Naive B cell (primary cell): ENCODE data around the gene DCAF12. TPM values are rescaled to one million over a fixed set of nuclear protein-coding genes. Genes with fewer than 3 reads are reported as not detected.

ENCODE experiments used
- ATAC-seq, 2 donors: fragments of 150-1000 bp; cut with Tn5 transposase; 2 replicates each; pipeline ENCODE4 v1.10.0; 2021; ENCODE audit warnings: low read depth in 2 of 2, mild to moderate bottlenecking in 2 of 2, moderate library complexity in 2 of 2
- DNase-seq: peaks from one replicate; pipeline ENCODE4 v3.0.0; 2022
- H3K27ac Mint-ChIP-seq, 6 donors: one replicate each; pipeline ENCODE4 v1.8.0; 2020 to 2022; ENCODE audit warnings: mild to moderate bottlenecking in 6 of 6, mixed read lengths in 6 of 6, moderate library complexity in 5 of 6, inconsistent platforms in 2 of 6
- H3K27me3 Mint-ChIP-seq, 3 donors: one replicate each; pipeline ENCODE4 v1.8.0; 2021 to 2022; ENCODE audit warnings: mixed read lengths in 3 of 3, mild to moderate bottlenecking in 1 of 3
- H3K36me3 Mint-ChIP-seq, 2 donors: one replicate each; pipeline ENCODE4 v1.8.0; 2020 to 2022; ENCODE audit warnings: mixed read lengths in 2 of 2, inconsistent platforms in 1 of 2, mild to moderate bottlenecking in 1 of 2
- H3K4me1 Mint-ChIP-seq, 3 donors: one replicate each; pipeline ENCODE4 v1.8.0; 2020 to 2022; ENCODE audit warnings: mixed read lengths in 3 of 3, inconsistent platforms in 1 of 3, mild to moderate bottlenecking in 1 of 3, moderate library complexity in 1 of 3
- H3K4me3 Mint-ChIP-seq, 8 donors: one replicate each; pipeline ENCODE4 v1.8.0; 2020 to 2022; ENCODE audit warnings: mild to moderate bottlenecking in 8 of 8, mixed read lengths in 8 of 8, moderate library complexity in 8 of 8, inconsistent platforms in 2 of 8
- H3K9me3 Mint-ChIP-seq, 7 donors: one replicate each; pipeline ENCODE4 v1.8.0; 2020 to 2022; ENCODE audit warnings: mixed read lengths in 7 of 7, mild to moderate bottlenecking in 5 of 7, inconsistent platforms in 2 of 7, moderate library complexity in 1 of 7
- polyA plus RNA-seq, 6 donors: library from polyadenylated mRNA; unstranded; fragments of 300-500 nt; fragmentation: Illumina TruSeq; gene quantifications; one replicate each; pipeline ENCODE4 v1.2.3, GENCODE V29; 2021; ENCODE audit warnings: low read depth in 6 of 6

DCAF12 gene
- polyA plus RNA-seq, 6 donors from 2014 or later, result 0.39 to 1.1 (median 0.93) TPM; not detected in 1

DNA sequence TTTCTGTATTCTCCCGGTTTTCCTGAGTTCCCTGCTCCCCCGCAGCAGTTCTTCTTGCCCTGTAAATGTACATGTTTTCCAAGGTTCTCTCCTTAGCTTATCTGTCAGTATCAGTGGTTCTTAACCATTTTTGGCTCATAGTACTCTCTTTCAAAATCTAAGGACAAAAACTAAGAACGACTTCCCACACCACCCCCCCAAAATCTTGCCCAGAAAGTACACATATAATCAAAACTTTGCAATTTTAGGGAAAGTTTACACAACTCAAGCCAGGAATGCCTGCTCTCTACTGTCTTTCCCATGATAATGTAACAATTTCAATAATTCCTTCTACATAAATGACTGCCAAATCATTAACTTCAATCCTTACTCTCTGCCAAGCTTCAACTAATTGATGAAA lies 4.5 kb downstream of the DCAF12 start:
- Mint-ChIP-seq H3K36me3 (no peaks in the 10 kb centered on the region), H3K4me1 (peaks cover 37 to 56% (median 45%) of the 10 kb centered on the region in 3 donors), H3K4me3 (no peak overlapping the region), H3K27ac (peak overlapping the region in 1 of 6 donors; percentile 14), H3K9me3 (peaks cover 0 to 10% (median 0%) of the 10 kb centered on the region in 7 donors), H3K27me3 (peaks cover 57 to 78% (median 59%) of the 10 kb centered on the region in 3 donors)
- no peak for ATAC-seq
- DNase-seq, result no peak

DNA sequence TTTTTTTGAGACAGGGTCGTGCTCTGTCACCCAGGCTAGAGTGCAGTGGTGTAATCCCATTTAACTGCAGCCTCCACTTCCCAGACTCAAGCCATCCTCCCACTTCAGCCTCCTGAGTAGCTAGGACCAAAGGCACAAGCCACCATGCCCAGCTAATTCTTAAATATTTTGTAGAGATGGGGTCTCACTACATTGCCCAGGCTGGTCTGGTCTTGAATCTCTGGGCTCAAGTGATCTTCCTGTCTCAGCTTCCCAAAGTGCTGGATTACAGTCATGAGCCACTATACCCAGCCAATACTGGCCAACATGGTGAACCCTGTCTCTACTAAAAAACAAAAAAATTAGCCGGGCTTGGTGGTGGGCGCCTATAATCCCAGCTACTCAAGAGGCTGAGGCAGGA lies 6.8 kb downstream of the DCAF12 start:
- Mint-ChIP-seq H3K27ac (no peak overlapping the region), H3K4me1 (peaks cover 22 to 39% (median 26%) of the 10 kb centered on the region in 3 donors), H3K9me3 (peaks cover 0 to 4% (median 0%) of the 10 kb centered on the region in 7 donors), H3K4me3 (no peak overlapping the region), H3K36me3 (no peaks in the 10 kb centered on the region), H3K27me3 (peaks cover 42 to 71% (median 56%) of the 10 kb centered on the region in 3 donors)
- DNase-seq (no peak), ATAC-seq (no peak)

DNA sequence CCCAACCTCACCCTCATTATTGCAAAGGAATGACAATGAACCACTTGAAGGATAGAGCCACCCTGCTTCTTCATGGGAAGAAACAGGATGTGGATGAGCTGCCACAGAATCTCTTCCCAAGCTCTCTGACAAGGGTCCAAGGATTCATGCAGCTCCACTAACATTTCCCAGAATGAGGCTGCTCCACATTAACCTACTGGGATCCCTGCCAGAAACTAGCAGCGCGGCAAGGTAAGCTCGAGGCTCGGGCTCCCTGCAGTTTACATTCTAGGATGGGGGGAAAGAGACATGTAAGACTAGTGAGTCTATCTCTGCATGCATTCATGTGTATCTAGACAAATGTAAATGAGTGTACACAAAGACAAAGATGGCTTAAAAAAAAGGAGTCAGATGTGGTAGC lies 12.1 kb downstream of the DCAF12 start:
- Mint-ChIP-seq H3K4me3 (no peak overlapping the region), H3K36me3 (no peaks in the 10 kb centered on the region), H3K9me3 (peaks cover 0 to 8% (median 0%) of the 10 kb centered on the region in 7 donors), H3K27me3 (peaks cover 51 to 81% (median 64%) of the 10 kb centered on the region in 3 donors), H3K4me1 (peaks cover 4 to 8% (median 6%) of the 10 kb centered on the region in 3 donors), H3K27ac (peak overlapping the region in 1 of 6 donors; percentile 42)
- DNase-seq (no peak), ATAC-seq (no peak)

DNA sequence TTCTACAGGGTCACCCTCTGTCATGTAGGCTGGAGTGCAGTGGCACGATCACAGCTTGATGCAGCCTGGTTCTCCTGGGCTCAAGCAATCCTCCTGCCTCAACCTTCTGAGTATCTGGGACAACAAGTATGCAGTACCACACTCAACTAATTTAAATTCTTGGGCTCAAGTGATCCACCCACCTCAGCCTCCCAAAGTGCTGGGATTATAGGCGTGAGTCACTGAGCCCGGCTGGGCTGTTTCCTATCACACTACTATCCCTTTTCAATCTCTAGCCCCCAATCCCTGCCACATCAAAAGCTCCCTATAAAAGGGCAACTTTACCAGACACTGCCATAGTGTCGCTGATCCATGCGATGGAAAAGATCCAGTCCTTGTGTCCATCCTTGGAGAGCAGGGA lies 20.4 kb downstream of the DCAF12 start:
- Mint-ChIP-seq H3K4me3 (no peak overlapping the region), H3K9me3 (no peaks in the 10 kb centered on the region), H3K27ac (no peak overlapping the region), H3K36me3 (no peaks in the 10 kb centered on the region), H3K4me1 (no peaks in the 10 kb centered on the region), H3K27me3 (peaks cover 58 to 86% (median 59%) of the 10 kb centered on the region in 3 donors)
- ATAC-seq (no peak), DNase-seq (no peak)

DNA sequence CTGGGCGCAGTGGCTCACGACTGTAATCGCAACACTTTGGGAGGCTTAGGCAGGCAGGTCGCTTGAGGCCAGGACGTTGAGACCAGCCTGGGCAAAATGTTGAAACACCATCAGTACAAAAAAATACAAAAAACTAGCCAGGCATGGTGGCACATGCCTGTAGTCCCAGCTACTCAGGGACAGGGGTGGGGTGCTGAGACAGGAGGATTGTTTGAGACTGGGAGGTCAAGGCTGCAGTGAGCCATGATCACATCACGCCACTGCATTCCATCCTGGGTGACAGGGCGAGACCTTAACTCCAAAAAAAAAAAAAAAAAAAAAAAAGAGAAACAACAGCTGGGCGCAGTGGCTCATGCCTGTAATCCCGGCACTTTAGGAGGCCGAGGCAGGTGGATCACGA lies 23.7 kb downstream of the DCAF12 start:
- DNase-seq (no peak), ATAC-seq (no peak)
- no peak overlapping the region for H3K4me3 Mint-ChIP-seq
- H3K4me1 Mint-ChIP-seq, result peaks cover 5 to 7% (median 5%) of the 10 kb centered on the region in 3 donors
- no peaks in the 10 kb centered on the region for H3K36me3 Mint-ChIP-seq
- no peak overlapping the region for H3K27ac Mint-ChIP-seq
- H3K27me3 Mint-ChIP-seq, result peaks cover 35 to 68% (median 40%) of the 10 kb centered on the region in 3 donors
- H3K9me3 Mint-ChIP-seq, result no peaks in the 10 kb centered on the region

DNA sequence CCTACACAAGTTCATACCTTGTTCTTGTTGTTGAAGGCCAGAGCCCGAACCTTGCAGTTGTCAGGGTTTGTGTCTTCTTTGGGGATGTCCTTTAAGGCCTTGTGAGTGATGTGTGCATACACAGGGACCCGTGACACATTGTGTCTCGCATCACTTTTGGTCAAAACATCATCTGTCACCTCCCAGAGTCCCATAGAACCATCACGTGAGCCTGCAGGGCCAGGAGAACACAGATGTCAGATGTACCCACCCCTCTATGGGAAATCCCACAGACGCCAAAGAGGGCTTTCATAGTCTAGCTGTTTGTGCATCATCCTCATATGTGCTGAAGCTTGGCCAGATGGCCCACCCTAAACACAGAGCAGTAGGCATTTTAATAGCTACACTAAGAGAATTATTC lies 28.2 kb downstream of the DCAF12 start:
- Mint-ChIP-seq H3K4me1 (peaks cover 6 to 13% (median 11%) of the 10 kb centered on the region in 3 donors), H3K27me3 (peaks cover 14 to 61% (median 34%) of the 10 kb centered on the region in 3 donors), H3K27ac (peak overlapping the region in 1 of 6 donors; percentile 95), H3K4me3 (no peak overlapping the region), H3K36me3 (no peaks in the 10 kb centered on the region), H3K9me3 (no peaks in the 10 kb centered on the region)
- peak; percentile 28 for DNase-seq
- ATAC-seq, result peak; percentile 43 to 68

DNA sequence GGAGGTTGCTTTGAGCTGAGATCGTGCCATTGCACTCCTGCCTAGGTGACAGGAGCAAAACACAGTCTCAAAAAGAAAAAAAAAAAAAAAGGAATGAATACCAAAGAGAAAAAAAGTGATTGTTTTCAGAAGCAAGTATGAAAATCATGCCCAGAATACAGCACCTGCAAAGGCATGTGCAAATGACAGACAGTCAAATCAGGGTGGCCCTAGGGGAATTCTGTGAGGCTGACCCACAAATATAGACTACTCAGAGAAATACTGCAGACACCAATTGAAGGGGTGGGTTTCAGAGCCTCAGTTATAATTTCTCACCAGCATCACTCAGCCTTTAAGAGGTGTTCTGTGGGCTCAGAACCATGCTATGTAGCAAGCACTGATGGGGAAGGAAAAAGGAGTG lies 28.6 kb downstream of the DCAF12 start:
- Mint-ChIP-seq H3K27me3 (peaks cover 18 to 61% (median 37%) of the 10 kb centered on the region in 3 donors), H3K4me1 (peaks cover 9 to 14% (median 13%) of the 10 kb centered on the region in 3 donors), H3K36me3 (no peaks in the 10 kb centered on the region), H3K27ac (peak overlapping the region in 2 of 6 donors; percentile 90 to 95), H3K9me3 (no peaks in the 10 kb centered on the region), H3K4me3 (peak overlapping the region in 1 of 8 donors; percentile 45)
- DNase-seq (no peak), ATAC-seq (peak in 1 of 2 donors; percentile 28)

DNA sequence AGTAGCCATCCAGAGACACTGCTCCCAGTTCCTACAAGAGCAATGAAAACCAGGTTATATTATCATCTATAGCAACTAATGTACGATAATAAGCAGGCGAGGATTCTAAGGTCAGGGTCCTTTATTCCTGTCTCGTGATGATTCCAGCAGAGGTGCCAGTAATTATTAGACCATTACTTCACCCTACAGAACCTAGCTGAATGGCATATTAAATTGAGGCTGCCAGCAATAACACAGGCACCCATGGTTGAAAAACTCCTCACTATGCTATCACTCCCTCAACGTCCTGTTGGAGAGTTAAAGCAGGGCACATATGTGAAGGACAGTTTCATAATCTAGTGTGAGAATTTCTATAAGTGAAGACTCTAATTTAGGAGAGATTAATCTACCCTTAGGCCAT lies 29.7 kb downstream of the DCAF12 start:
- no peak for ATAC-seq
- H3K4me1 Mint-ChIP-seq, result peaks cover 9 to 14% (median 13%) of the 10 kb centered on the region in 3 donors
- no peaks in the 10 kb centered on the region for H3K36me3 Mint-ChIP-seq
- DNase-seq, result no peak
- H3K27me3 Mint-ChIP-seq, result peaks cover 21 to 62% (median 38%) of the 10 kb centered on the region in 3 donors
- no peak overlapping the region for H3K4me3 Mint-ChIP-seq
- no peak overlapping the region for H3K27ac Mint-ChIP-seq
- no peaks in the 10 kb centered on the region for H3K9me3 Mint-ChIP-seq

DNA sequence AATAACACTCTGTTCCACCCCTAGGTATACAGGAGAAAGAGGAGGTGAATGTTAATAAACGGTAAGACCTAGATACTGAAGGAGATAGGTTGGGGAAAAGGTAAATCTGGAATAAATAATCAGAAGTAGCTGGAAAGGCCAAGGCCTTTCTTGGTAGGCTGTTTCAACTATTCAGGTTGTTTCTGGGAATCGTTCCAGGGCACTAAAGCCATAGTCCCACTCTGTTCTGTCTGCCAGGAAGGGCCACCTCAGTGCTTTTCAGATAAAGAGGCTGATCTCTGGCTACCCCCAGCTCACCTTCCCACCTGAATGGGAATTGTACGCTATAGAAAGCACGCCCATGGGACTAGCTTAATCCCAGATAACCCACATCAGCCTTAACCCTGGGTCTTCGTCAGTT lies 32.9 kb downstream of the DCAF12 start:
- no peak overlapping the region for H3K27ac Mint-ChIP-seq
- H3K4me3 Mint-ChIP-seq, result no peak overlapping the region
- no peaks in the 10 kb centered on the region for H3K36me3 Mint-ChIP-seq
- peaks cover 9 to 14% (median 13%) of the 10 kb centered on the region in 3 donors for H3K4me1 Mint-ChIP-seq
- DNase-seq (no peak), ATAC-seq (no peak)
- peaks cover 0 to 3% (median 0%) of the 10 kb centered on the region in 7 donors for H3K9me3 Mint-ChIP-seq
- peaks cover 37 to 88% (median 58%) of the 10 kb centered on the region in 3 donors for H3K27me3 Mint-ChIP-seq

DNA sequence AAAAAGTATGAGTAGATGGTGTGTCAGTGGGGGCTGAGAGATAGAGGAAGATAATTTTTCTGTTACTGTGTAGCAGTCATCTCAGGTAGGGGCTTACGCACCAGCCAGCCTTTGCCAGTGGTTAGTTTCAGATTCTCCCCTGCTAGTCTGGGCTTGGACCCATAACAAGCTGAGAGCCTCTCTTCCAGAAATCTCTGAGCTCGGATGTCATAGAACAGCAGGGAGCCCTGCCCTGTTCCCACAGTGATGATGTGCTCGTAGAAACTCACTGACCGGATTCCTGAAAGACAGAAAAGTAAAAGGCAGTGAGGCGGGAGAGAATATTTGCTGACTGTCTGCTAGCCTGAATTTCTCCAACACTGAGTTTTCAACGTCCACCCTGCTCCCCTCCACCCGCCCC lies 37.2 kb downstream of the DCAF12 start:
- Mint-ChIP-seq H3K36me3 (no peaks in the 10 kb centered on the region), H3K9me3 (peaks cover 0 to 3% (median 0%) of the 10 kb centered on the region in 7 donors), H3K4me3 (no peak overlapping the region), H3K4me1 (peaks cover 0 to 5% (median 5%) of the 10 kb centered on the region in 3 donors), H3K27me3 (peaks cover 62 to 92% (median 68%) of the 10 kb centered on the region in 3 donors), H3K27ac (no peak overlapping the region)
- ATAC-seq (no peak), DNase-seq (no peak)

DNA sequence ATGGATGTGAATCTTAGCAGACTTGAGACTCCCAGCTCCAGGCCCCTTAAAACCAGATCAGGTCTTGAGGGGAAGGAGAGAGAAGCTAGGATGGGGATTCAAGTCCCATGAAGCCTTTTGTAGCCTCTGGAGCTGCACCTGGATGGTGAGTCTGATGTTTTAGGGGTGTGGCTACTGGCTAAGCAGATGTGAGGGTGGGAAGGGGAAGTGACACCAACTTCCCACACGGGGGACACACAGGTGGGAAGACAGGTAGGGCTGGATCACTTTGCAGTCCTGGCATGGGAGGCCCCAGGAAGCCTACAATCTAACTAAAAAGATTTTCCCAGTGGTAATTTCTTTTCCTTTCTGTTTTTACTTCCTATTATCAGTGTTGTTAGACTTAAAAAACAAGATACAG lies 39.1 kb downstream of the DCAF12 start:
- Mint-ChIP-seq H3K27me3 (peaks cover 56 to 90% (median 70%) of the 10 kb centered on the region in 3 donors), H3K36me3 (no peaks in the 10 kb centered on the region), H3K27ac (no peak overlapping the region), H3K9me3 (peaks cover 0 to 3% (median 0%) of the 10 kb centered on the region in 7 donors), H3K4me3 (no peak overlapping the region), H3K4me1 (peaks cover 0 to 2% (median 0%) of the 10 kb centered on the region in 3 donors)
- DNase-seq (no peak), ATAC-seq (peak; percentile 47 to 52)

DNA sequence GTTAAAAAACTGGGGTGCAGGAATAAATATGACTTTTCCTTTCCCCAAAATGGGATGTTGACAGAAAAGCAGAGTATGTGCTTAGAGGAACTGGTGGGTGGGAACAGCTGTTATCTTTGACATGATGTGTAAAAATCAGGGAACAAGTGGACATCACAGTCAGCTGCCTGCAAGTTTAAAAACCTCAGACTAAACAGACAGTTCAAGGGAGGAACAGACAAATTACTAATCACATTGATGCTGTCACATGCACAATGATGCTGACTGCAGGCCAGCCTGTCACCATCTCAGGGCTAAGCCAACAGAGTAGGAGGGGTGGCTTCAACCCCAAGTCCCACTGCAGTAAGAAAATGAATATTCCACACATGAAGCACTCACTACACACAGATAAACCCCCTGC lies 39.6 kb downstream of the DCAF12 start:
- H3K9me3 Mint-ChIP-seq, result peaks cover 0 to 3% (median 0%) of the 10 kb centered on the region in 7 donors
- no peak overlapping the region for H3K4me3 Mint-ChIP-seq
- ATAC-seq (no peak), DNase-seq (no peak)
- peaks cover 0 to 2% (median 0%) of the 10 kb centered on the region in 3 donors for H3K4me1 Mint-ChIP-seq
- no peak overlapping the region for H3K27ac Mint-ChIP-seq
- H3K36me3 Mint-ChIP-seq, result no peaks in the 10 kb centered on the region
- H3K27me3 Mint-ChIP-seq, result peaks cover 56 to 89% (median 65%) of the 10 kb centered on the region in 3 donors

DNA sequence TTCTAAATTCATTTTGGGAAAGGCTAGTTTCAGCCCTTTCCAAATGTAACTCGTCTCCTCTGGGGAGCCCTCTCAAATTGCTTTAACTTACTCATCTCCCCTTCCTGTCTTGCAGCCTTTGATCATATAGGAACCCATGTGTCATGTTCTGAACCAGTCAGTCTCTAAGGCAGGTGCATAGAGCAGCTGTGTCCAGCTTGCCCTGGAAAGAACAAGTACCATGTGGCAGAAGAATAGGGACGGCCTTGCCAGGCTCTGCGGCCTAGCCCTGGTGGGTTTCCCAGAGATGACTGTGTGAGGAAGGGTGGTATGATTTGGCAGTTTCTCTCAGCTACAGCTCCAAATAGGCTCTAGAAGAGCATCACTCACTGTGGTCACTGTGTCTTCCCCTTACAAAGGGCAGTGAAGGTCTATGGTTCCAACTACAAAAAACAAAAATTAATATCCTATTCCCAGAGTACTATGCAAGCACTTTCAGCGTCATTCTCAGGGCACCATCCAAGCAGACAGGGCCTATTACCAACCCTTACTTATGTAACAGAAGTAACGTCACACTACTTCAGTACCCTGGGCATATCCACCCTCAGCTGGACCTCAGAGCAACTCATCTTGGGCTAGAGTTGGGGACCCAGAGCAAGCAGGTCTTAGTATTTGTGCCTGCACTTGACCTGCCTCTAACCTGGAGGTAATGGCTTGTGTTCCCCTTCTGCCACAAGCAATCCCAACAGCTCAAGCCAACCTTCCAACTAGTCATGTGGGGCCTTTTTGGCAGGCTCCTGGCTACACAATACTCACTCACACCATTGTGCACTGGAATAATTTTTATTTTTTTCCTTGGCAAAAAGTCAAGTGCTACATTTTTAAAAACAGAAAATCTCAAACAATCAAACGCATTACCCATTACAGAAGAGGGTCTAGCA lies 40.7 kb downstream of the DCAF12 start:
- DNase-seq (no peak), ATAC-seq (no peak)
- Mint-ChIP-seq H3K27me3 (peaks cover 56 to 82% (median 61%) of the 10 kb centered on the region in 3 donors), H3K4me1 (peaks cover 0 to 2% (median 0%) of the 10 kb centered on the region in 3 donors), H3K9me3 (peaks cover 0 to 3% (median 0%) of the 10 kb centered on the region in 7 donors), H3K27ac (no peak overlapping the region), H3K36me3 (no peaks in the 10 kb centered on the region), H3K4me3 (peak overlapping the region in 1 of 8 donors; percentile 64)
